Dedifferentiated amniotic fluid mesenchymal stem cell (primary cell): ENCODE results near the gene SOX5.
"Not testable (repeated sequence)": the region's sequence is repeated elsewhere in the genome, so short reads cannot be mapped to it uniquely, and the experiment has no call there.

Source experiments
- DNase-seq: peaks from one replicate; pipeline ENCODE4 v3.0.0-alpha.2; 2016; ENCODE audit errors: extremely low spot score

Gene SOX5

GRCh38 chr12:23493672-23494071 lies 455.8 kb downstream of the SOX5 start:
- no peak for DNase-seq

- not testable (repeated sequence) for DNase-seq
Measured at GRCh38 chr12:23491029-23491428, 458.4 kb downstream of the SOX5 start.

- DNase-seq: no peak
Measured at GRCh38 chr12:23488130-23488529, 461.3 kb downstream of the SOX5 start.

- DNase-seq: no peak
Measured at GRCh38 chr12:23484238-23484637, 465.2 kb downstream of the SOX5 start.

GRCh38 chr12:23482571-23482970 lies 466.9 kb downstream of the SOX5 start:
- no peak for DNase-seq
